HG03565 (cell line): ENCODE results near the gene DOCK8.
A peak's percentile ranks its signal among the peaks of the same experiment; 100 is the strongest.

Experiments used
- ATAC-seq: cut with Tn5 transposase; IDR thresholded peaks from one replicate; pipeline ENCODE4 v1.9.1; 2021; ENCODE audit warnings: mild to moderate bottlenecking, moderate library complexity; ENCODE audit not compliant: unreplicated experiment

Gene DOCK8

GRCh38 chr9:265209-265870 lies 50.7 kb downstream of the DOCK8 start:
- no peak for ATAC-seq

DNA sequence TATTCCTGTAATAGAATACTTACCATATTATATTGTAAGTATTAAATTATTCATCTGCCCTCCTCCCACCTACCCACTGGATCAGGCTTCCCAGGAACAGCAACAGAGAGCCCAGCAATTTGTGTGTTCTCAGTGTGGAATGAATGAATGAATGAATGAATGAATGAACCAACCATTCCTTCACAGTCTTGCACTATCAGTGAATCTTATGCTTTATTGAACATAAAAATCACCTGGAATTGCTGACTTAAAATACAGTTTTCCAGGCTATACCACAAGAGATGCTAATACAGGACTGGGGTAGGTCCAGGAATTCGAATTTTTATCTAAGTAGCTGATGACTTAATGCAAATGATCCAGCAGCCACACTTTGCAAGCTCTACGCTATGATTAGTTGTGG lies 51.6 kb downstream of the DOCK8 start:
- no peak for ATAC-seq

- ATAC-seq, result no peak
Measured at GRCh38 chr9:268616-269015, 54.0 kb downstream of the DOCK8 start.

GRCh38 chr9:269081-269711 lies 54.5 kb downstream of the DOCK8 start:
- no peak for ATAC-seq

GRCh38 chr9:270657-271237 lies 56.1 kb downstream of the DOCK8 start:
- ATAC-seq, result no peak

DNA sequence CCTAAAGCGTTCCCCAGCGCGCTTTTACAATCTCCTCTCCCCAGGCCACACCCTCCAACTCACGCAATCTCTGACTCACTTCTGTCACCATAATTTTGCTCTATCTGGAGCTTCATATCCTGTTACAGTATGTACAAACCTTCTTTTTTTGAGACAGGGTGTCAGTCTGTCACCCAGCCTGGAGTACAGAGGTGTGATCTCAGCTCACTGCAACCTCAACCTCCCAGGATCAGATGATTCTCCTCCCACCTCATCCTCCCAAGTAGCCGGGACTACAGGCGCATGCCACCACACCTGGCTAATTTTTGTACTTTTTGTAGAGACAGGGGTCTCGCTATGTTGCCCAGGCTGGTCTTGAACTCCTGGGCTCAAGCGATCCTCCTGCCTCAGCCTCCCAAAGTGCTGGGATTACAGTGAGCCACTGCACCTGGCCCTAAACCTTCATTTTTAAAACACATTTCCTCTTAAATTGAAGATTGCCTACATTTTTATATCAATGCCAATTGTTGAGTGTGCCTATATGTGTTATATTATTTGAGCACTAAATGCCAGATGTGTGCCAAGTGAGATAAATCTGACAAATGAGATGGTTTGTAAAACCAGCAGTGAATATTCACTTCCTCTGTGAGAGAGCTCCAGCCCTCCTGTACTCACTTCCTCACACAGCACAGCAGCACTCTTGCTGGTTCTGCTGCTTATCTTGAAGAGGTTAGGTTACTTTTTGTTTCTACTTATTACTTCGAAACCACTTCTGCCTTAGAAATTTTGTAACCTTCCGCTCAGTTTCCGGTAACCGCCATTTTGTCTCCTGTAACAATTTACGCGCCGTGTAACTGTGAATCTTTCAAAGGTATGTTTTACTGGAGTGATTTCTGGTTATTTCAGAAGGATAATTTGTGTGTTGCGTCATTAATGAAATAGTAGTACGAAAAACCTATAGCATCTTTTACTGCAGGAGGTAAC lies 57.9 kb downstream of the DOCK8 start:
- peak; percentile 96 for ATAC-seq

GRCh38 chr9:274406-274805 lies 59.7 kb downstream of the DOCK8 start:
- no peak for ATAC-seq

GRCh38 chr9:277601-278295 lies 63.1 kb downstream of the DOCK8 start:
- no peak for ATAC-seq

- ATAC-seq, result no peak
Measured at GRCh38 chr9:278651-279050, 64.0 kb downstream of the DOCK8 start.

DNA sequence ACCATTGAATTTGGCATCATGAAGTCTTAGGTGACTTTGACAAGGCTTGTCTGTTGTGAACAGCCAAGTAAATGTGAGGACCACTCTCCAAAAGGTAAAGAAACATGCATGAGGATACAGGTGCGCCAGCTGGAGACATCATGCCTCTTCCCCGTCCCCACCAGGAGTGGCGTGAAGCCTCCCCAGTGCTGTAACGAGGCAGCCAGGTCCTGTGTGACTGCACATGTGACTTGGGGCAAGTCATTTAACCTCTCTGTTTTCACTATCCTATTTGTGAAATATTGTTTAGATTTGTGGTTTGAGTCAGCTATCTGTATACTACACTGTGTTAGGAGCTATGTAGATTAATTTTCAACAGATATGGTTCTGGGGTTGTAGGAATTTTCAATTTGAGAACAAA lies 65.0 kb downstream of the DOCK8 start:
- ATAC-seq, result no peak

GRCh38 chr9:281741-282645 lies 67.3 kb downstream of the DOCK8 start:
- ATAC-seq, result no peak

DNA sequence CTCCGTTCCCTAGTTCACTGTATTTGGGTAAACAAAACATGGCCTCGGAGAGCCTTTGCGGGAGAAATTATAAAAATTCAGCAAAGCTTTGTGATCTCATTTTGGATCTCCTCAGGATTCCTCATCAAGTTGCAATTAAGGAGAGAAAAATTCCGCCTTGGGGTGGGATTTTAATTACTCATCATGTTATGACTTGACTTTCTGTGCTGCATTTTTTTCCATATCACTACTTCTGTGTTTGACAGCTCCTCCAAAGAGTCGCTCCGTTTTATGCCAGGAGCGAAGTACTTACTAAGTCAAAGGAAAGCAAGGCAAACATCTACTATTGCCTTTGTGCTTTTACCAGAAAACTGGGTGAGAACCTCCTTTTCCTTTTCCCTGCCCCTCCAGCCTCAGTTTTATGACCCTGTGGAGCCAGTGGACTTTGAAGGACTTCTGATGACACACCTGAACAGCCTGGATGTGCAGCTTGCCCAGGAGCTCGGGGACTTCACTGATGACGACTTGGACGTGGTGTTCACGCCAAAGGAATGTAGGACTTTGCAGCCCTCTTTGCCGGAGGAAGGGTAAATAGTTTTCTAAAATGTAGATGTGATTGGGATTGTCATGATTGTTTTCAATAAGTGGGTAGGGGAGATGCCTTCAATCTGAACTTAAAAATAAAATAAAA lies 71.5 kb downstream of the DOCK8 start:
- ATAC-seq, result no peak

DNA sequence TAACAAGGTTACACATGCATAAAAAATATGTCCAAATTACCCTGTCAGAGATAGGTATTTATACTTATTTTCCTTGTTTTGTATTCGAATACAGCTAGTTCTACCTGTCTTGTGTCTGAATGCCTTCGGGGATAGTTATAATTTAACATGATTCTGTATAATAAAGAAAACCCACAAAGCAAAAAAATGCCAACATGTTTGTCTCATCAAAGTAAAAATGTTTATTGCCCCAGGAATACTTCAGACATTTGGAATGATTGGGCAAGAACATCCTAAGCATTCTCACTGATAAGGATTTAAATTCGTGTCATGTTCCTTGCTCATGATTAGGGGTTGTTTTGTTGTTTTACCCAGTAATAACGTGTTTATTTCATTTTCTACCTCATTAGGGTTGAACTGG lies 74.5 kb downstream of the DOCK8 start:
- no peak for ATAC-seq

- ATAC-seq, result no peak
Measured at GRCh38 chr9:292915-293314, 78.2 kb downstream of the DOCK8 start.

GRCh38 chr9:295576-295975 lies 80.9 kb downstream of the DOCK8 start:
- ATAC-seq, result no peak

GRCh38 chr9:296411-296810 lies 81.7 kb downstream of the DOCK8 start:
- no peak for ATAC-seq

DNA sequence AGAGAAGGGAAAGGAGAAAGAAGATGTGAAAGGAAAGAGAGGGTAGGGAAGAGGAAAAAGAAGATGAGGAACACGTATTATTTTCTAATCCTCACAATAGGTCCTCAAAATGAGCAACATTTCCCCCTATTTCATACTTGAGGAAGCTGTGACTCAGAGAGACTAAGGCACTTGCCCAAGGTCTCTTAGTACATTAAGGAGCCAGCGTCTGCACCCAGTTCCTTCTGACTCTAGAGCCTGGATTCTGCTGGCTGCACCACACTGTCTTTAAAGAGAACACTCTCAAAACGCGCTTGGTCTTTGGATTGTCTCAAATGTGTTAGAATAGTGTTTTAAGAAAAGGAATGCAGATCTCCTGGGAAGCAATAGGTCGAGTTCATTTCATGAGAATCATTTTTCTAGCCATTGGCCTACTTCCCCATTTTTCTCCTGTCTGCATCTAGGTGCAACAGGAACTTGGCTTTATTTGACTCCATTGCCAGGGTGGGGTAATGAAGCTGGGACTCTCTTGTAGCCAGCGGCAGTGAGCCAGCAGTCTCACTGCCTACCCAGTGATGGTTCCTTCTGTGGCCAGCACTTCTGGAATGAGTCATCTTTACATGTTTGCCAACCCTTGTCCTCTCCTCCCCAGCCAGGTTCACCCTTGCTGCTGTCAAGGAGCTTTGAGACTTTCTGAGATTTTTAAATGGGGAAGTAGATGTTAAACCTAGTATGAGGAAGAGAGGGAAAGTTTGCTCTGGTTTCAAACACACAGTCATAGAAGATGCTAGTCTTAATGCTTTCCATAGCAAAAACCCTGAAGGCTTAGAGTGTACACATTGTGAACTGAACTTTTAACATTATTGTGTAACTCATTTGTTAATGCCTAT lies 82.7 kb downstream of the DOCK8 start:
- ATAC-seq, result peak; percentile 93

DNA sequence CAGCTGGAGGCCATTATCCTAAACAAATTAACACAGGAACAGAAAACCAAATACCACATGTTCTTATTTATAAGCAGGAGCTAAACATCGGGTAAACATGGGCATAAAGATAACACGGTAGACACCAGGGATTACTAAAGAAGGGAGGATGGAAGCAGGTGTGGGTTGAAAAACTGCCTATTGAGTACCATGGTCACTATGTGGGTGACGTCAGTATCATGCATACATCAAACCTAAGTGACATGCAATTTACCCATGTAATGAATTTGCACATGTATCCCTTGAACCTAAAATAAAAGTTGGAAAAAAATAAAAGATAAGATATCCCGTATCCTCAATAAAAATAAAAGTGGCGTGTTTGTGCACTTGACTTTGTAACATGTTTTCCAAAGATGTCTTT lies 88.8 kb downstream of the DOCK8 start:
- no peak for ATAC-seq
